GM21737 (cell line): Measurements from ENCODE around the gene S100A2.

Source experiments
- ATAC-seq: cut with Tn5 transposase; IDR thresholded peaks from one replicate; pipeline ENCODE4 v1.9.1; 2021; ENCODE audit warnings: mild to moderate bottlenecking, moderate library complexity; ENCODE audit not compliant: unreplicated experiment

S100A2 gene

DNA sequence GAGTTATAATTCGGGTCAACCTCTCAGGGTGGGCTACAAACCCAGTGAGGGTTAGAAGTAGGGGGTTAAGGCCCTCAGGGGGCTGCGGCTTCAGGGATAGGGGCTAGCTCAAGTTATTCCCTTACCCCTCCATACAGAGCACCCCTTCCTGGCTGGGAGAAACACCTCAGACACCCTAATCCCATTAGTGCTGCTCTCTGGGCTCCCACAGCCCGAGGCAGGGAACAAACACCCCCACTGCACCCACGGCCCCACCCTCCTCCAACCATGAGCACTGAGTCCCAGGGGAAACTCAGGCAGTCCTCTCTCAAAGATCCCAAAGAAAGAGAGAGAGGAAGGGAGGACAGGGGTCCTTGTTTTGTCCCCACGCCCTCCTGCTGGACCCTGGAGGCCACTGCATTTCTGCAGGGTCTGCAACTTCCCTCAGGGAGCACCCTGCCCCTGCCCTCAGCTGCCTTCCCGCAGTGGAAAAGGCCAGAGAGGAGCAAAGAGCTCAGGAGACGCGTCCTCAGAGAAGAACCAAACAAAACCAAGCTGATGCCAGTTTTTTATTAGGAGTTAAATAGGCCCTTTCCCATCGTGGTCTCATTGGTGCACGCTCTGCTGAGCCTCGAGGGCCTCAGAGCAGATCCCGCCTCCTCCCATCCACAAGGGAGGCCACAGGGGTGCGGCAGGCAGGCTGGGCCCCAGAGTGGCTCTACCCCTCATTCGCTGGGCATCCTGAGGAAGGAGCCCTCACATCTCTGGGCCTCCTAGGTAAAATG is 18.7 kb downstream of the S100A2 start:
- ATAC-seq: no peak

DNA sequence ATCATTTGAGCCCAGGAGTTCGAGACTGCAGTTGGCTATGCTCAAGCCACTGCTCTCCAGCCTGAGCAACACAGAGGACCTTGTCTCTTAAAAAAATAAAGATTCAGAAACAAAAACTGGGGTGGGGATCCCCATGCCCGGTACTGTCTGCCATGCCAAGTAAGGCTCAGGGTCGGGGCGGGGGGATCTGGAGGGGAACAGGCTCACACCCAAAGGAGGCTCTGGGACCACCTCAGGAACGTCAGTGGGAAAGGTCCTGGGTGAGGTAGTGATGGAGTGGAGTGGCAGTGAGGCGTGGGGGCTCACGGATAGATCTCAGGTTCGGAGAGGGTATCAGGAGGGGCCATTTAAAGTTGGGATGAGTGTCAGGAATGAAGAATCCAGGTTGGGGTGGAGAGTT is 19.3 kb downstream of the S100A2 start:
- no peak for ATAC-seq

DNA sequence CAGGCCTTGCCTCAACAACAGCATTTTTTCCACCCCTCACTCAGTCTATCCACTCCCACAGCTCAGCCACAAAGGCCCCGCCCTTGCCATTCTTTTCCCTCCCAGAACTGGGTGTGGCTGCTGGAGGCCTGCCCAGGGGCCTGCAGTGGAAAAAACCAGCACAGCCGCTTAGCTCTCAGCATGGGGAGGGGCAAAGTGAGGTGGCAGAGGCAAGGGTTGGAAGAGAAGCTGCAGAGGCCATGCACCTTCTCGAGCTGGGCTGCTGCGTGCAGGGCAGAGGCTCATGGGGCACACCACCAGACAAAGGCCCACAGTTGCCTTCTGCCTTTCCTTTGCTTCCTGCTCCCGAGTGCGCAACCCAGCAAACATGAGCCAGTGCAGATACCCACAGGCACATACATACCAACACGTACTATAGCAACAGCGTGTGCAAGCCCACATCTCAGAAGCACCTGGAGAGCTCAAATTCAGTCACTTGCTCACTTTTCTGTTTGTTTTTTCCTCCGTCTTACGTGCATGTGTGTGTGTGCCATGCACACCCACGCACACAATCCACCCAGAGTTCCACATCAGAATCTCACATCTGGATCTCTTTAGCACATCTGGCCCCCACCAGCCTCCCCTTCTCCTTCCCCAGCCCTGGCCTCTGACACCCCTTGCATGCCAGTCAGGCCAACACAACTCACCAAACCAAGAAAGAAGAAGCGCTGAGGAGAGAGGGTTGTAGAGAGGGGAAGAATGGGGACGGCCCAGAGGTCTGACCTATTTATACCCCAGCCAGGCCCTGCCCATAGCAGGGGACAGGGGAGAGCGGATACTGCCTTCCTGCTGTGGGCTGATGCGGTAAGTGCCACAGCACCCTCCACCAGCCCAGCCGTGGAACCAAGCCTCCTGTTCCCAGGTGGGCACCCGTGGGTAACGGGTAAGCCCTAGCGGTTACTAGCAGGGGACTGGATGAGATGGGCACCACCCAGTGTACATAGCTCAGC is 20.3 kb downstream of the S100A2 start, which contains the start of gene S100A4:
Gene S100A4, minus strand, starts transcription at position 740 of the 989 bp plus-strand sequence. CDS start 1,012 bp downstream, outside the sequence.
- ATAC-seq: no peak

- ATAC-seq: no peak
Measured at GRCh38 chr1:153544453-153545066, 21.1 kb downstream of the S100A2 start.

DNA sequence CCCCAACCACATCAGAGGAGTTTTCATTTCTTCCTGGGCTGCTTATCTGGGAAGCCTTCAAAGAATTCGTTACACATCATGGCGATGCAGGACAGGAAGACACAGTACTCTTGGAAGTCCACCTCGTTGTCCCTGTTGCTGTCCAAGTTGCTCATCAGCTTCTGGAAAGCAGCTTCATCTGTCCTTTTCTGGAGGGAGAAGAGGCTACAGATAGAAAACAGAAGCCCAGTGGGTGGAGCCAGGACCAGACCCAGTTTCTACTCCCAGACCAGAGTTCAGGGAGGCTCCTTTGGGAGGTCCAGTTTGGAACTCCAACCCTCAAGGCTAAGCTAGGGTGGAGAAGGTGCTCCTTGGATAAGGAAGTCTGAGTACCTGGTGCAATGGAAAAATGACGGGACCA is 21.9 kb downstream of the S100A2 start:
- ATAC-seq: no peak

GRCh38 chr1:153542956-153543711 is 22.5 kb downstream of the S100A2 start:
- ATAC-seq: no peak

GRCh38 chr1:153541641-153542590 is 23.7 kb downstream of the S100A2 start:
- no peak for ATAC-seq

DNA sequence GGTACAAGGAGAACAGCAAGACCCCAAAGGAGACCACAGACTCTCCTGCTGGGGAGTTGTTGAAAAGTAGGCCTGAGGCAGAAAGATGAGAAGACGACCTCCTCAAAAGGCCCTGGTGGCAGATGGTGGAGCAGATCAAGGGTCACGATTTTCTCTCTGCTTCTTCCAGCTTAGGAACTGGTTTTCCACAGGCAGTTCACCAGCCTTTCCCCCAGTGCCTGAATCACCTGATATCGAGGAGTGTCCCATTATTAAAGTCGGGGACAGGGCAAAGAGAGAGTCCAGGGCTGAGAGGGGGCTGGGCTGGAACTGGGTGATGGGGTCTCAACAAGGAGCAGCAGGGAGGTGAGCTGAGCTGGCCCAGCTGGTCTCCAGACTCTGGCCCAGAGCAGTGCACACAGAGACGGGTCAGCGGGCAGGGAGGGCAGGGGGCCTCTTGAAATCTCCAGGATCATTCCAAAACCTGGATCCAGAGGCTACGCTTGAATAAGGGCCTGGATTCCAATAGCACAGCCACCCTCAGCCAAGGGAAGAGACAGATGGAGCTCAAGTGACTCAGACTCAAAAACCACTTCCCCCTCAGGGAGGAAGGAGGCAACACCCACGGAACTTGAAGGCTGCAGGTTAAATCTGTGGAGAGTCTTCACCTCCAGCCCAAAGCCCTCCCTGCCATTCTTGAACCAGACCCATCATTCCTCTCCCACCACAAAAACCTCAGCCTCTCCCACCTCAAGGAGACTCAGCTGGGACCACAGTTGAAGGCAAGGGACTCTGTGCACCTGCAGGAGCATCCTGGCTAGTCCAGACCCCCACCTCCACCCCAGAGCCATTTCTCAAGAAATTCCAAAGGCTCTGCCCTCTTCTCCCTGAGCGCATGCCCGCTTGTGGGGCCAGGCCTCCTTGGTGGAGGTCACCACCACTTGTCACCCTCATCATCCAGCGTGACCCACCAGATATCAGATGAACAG is 25.0 kb downstream of the S100A2 start, which contains the start of gene S100A5:
Gene S100A5, minus strand, starts transcription at position 541 of the 968 bp plus-strand sequence. CDS start 743 bp downstream, outside the sequence.
- ATAC-seq: no peak

GRCh38 chr1:153539395-153540093 is 26.1 kb downstream of the S100A2 start:
- no peak for ATAC-seq

- ATAC-seq: no peak
Measured at GRCh38 chr1:153538315-153538821, 27.3 kb downstream of the S100A2 start.

- no peak for ATAC-seq
Measured at GRCh38 chr1:153537376-153537730, 28.3 kb downstream of the S100A2 start.

- no peak for ATAC-seq
Measured at GRCh38 chr1:153536671-153537375, 28.8 kb downstream of the S100A2 start.

DNA sequence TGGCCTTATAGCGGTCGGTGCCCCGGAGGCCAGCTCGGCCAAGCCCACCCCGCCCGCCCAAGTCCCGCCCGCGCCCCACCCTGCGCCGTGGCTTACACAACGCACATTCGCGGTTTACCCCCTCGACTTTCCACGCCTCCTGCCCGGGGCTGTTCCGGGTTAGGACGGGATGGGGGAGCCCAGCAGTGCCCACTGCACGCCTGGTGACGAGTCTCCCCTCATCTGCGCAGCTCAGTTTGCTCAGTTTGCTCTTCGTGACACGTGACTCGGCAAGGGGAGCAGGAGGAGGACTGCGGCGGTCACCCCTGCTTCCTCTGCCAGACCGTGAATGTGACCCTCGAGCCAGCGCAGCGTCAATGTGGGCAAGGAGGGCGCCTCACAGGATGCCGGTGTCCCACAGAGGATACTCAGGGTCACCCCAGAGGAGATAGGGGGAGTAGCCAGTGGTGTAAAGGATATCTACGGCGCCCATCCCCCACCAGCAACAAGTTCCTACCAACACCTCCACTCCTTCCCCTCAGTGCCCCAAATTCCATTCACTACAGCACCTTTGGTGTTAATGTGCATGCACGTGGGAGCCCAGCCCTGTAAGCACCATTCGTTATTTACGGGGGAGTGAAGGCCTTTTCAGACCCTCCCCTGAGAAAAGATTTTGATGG is 29.5 kb downstream of the S100A2 start:
- no peak for ATAC-seq

DNA sequence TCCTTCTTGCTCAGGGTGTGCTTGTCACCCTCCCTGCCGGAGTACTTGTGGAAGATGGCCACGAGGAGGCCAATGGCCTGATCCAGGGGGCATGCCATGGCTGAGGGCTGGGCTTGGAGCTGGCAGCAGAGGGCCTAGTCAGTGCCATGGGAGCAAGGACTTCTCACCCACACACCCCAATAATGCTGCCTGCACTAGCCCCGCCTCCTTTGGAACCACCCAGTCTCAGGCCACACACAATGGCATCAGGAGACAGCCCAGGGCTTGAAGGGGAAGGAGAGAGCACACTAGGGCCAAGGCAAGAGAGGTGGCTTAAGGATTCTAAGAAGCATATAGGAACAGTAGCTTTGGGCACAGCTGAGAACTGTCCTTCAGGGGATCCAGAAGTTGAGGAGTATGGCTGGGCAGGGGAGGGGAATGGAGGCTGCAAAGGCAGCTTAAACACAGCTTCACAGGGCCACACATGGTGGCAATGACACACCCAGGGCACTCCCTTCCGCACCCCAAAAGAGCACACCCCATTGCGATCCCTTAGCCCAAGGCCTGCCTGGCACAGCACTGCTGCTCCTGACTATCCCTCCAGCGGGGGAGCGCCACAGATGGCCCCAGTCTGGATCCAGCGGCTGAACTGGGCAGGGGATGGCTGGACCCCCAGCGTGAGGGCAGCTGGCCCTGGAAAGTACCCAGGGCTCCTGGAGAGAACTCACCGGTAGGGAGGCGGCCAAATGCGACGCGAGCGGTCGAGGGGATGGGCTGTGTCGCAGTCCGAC is 30.2 kb downstream of the S100A2 start, which contains the start of gene S100A6:
Gene S100A6, minus strand, starts transcription at position 750 of the 770 bp plus-strand sequence. Its CDS starts 652 bp downstream, at position 98.
- no peak for ATAC-seq

- no peak for ATAC-seq
Measured at GRCh38 chr1:153534925-153535241, 30.8 kb downstream of the S100A2 start.
